Measurements from ENCODE around the gene GALNT18. TPM values are rescaled to one million over a fixed set of nuclear protein-coding genes. Genes with fewer than 3 reads are reported as not detected.

The GALNT18 gene
- total RNA-seq, 1 experiment from 2014 or later, result 14.1 TPM

- POLR2A ChIA-PET, result no interaction called here
- H3K27ac Mint-ChIP-seq (ENCODE audit: low read depth, unreplicated experiment), result no peak overlapping the region
- no peaks in the 10 kb centered on the region for H3K9me3 Mint-ChIP-seq (ENCODE audit: unreplicated experiment)
- CTCF ChIA-PET, result no interaction called here
- intact Hi-C loops (cut with micrococcal nuclease), result no loop called here
- no TSS peak for BruUV-seq (replicated peaks)
- H3K4me3 Mint-ChIP-seq (ENCODE audit: unreplicated experiment), result no peak overlapping the region
- no peak for DNase-seq (ENCODE audit: unreplicated experiment)
- H3K27me3 Mint-ChIP-seq (ENCODE audit: insufficient read depth, unreplicated experiment), result no peaks in the 10 kb centered on the region
- no peak for TF ChIP-seq CTCF (IDR thresholded peaks at IDR 0.05; ENCODE audit: unreplicated experiment)
- H3K4me1 Mint-ChIP-seq (ENCODE audit: insufficient read depth, unreplicated experiment), result peaks cover 4% of the 10 kb centered on the region
- H3K36me3 Mint-ChIP-seq (ENCODE audit: insufficient read depth, unreplicated experiment), result no peaks in the 10 kb centered on the region
These were observed 329.0 kb downstream of the GALNT18 start for GRCh38 chr11:11292839-11293238.

GRCh38 chr11:11291041-11292015 lies 330.5 kb downstream of the GALNT18 start:
- no TSS peak for BruUV-seq (replicated peaks)
- no peak for TF ChIP-seq CTCF (IDR thresholded peaks at IDR 0.05; ENCODE audit: unreplicated experiment)
- DNase-seq (ENCODE audit: unreplicated experiment), result no peak
- Mint-ChIP-seq H3K4me1 (ENCODE audit: insufficient read depth, unreplicated experiment) (no peaks in the 10 kb centered on the region), H3K9me3 (ENCODE audit: unreplicated experiment) (no peaks in the 10 kb centered on the region), H3K27me3 (ENCODE audit: insufficient read depth, unreplicated experiment) (no peaks in the 10 kb centered on the region), H3K36me3 (ENCODE audit: insufficient read depth, unreplicated experiment) (no peaks in the 10 kb centered on the region), H3K27ac (ENCODE audit: low read depth, unreplicated experiment) (no peak overlapping the region), H3K4me3 (ENCODE audit: unreplicated experiment) (no peak overlapping the region)
- ChIA-PET CTCF (interaction anchor here (1.0 to 1.4 kb wide), 3 partner anchors 24 to 201 kb away, joined by 3 to 4 read pairs (median 3); no protein-coding TSS in a partner anchor), POLR2A (interaction anchor here (0.6 kb wide), 1 partner anchor 795 kb away, joined by 3 read pairs; no protein-coding TSS in a partner anchor)
- intact Hi-C loops (cut with micrococcal nuclease), result no loop called here

DNA sequence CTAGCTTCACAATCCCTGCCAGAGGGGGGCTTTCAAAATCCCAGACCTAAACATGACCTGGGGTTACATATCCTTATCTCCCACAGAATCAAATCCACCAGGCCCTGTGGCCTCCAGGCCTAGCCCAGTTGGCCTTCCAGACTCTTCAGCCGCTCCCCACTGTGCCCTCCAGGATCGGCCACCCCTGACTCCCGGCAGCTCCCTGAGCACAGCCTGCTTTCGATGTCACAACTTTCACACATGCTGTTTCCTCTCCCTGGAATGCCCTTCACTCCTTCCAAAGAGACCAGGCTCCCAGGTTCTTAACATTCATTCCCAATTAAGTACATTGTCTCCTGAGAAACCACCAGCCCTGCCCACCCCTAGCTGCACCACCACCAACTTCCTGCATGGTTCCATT lies 331.5 kb downstream of the GALNT18 start:
- ChIA-PET CTCF (interaction anchor here (1.0 kb wide), 1 partner anchor 200 kb away, joined by 3 read pairs; no protein-coding TSS in a partner anchor), POLR2A (no interaction called here)
- no peaks in the 10 kb centered on the region for H3K9me3 Mint-ChIP-seq (ENCODE audit: unreplicated experiment)
- no peaks in the 10 kb centered on the region for H3K36me3 Mint-ChIP-seq (ENCODE audit: insufficient read depth, unreplicated experiment)
- no peak overlapping the region for H3K4me3 Mint-ChIP-seq (ENCODE audit: unreplicated experiment)
- H3K4me1 Mint-ChIP-seq (ENCODE audit: insufficient read depth, unreplicated experiment), result no peaks in the 10 kb centered on the region
- H3K27me3 Mint-ChIP-seq (ENCODE audit: insufficient read depth, unreplicated experiment), result no peaks in the 10 kb centered on the region
- H3K27ac Mint-ChIP-seq (ENCODE audit: low read depth, unreplicated experiment), result no peak overlapping the region
- no peak for DNase-seq (ENCODE audit: unreplicated experiment)
- TF ChIP-seq CTCF (IDR thresholded peaks at IDR 0.05; ENCODE audit: unreplicated experiment), result no peak
- intact Hi-C loops (cut with micrococcal nuclease), result no loop called here
- BruUV-seq (replicated peaks), result no TSS peak

GRCh38 chr11:11289669-11290068 lies 332.1 kb downstream of the GALNT18 start:
- no peaks in the 10 kb centered on the region for H3K27me3 Mint-ChIP-seq (ENCODE audit: insufficient read depth, unreplicated experiment)
- ChIA-PET POLR2A (interaction anchor here (0.7 kb wide), 1 partner anchor 10 kb away, joined by 3 read pairs; no protein-coding TSS in a partner anchor), CTCF (interaction anchor here (0.6 kb wide), 1 partner anchor 247 kb away, joined by 3 read pairs; no protein-coding TSS in a partner anchor)
- no peak for TF ChIP-seq CTCF (IDR thresholded peaks at IDR 0.05; ENCODE audit: unreplicated experiment)
- no peak for DNase-seq (ENCODE audit: unreplicated experiment)
- H3K36me3 Mint-ChIP-seq (ENCODE audit: insufficient read depth, unreplicated experiment), result no peaks in the 10 kb centered on the region
- intact Hi-C loops (cut with micrococcal nuclease), result no loop called here
- no peaks in the 10 kb centered on the region for H3K9me3 Mint-ChIP-seq (ENCODE audit: unreplicated experiment)
- no peaks in the 10 kb centered on the region for H3K4me1 Mint-ChIP-seq (ENCODE audit: insufficient read depth, unreplicated experiment)
- no TSS peak for BruUV-seq (replicated peaks)
- no peak overlapping the region for H3K4me3 Mint-ChIP-seq (ENCODE audit: unreplicated experiment)
- no peak overlapping the region for H3K27ac Mint-ChIP-seq (ENCODE audit: low read depth, unreplicated experiment)

Measured in MCF 10A (cell line).